ENCODE data around the gene RUBCNL. TPM values are rescaled to one million over a fixed set of nuclear protein-coding genes. Genes with fewer than 3 reads are reported as not detected.

The RUBCNL gene
- total RNA-seq, 6 donors from 2014 or later, result 1.8 to 5.4 (median 5.0) TPM

- no peak overlapping the region for H3K27ac ChIP-seq
- DNase-seq (no peak), ATAC-seq (ENCODE audit: low FRiP score in 2 of 2) (no peak)
- TF ChIP-seq POLR2A (IDR thresholded peaks at IDR 0.05) (no peak), POLR2AphosphoS5 (IDR thresholded peaks at IDR 0.05) (no peak), EP300 (IDR thresholded peaks at IDR 0.05) (no peak)
- H3K4me3 ChIP-seq, result no peak overlapping the region
- H3K27me3 ChIP-seq, result no peaks in the 10 kb centered on the region
- H3K36me3 ChIP-seq, result no peaks in the 10 kb centered on the region
- no peaks in the 10 kb centered on the region for H3K4me1 ChIP-seq
- H3K9me3 ChIP-seq, result no peaks in the 10 kb centered on the region
- WGBS, 2 donors, result 91 to 93% methylated on average over 7 of the region's 7 CpGs
Observed at GRCh38 chr13:46329624-46330023, 57.4 kb downstream of the RUBCNL start.

- Histone ChIP-seq H3K4me3 (no peak overlapping the region), H3K27me3 (no peaks in the 10 kb centered on the region), H3K36me3 (no peaks in the 10 kb centered on the region), H3K4me1 (no peaks in the 10 kb centered on the region), H3K27ac (no peak overlapping the region), H3K9me3 (no peaks in the 10 kb centered on the region)
- WGBS, 2 donors, result 68 to 69% methylated on average over 1 of the region's 1 CpG
- no peak for ATAC-seq (ENCODE audit: low FRiP score in 2 of 2)
- TF ChIP-seq CTCF (IDR thresholded peaks at IDR 0.05), result no peak
- TF ChIP-seq POLR2AphosphoS5 (IDR thresholded peaks at IDR 0.05), result no peak
- TF ChIP-seq EP300 (IDR thresholded peaks at IDR 0.05), result no peak
- TF ChIP-seq POLR2A (IDR thresholded peaks at IDR 0.05), result no peak
- no peak for DNase-seq
Observed at GRCh38 chr13:46327246-46327645, 59.8 kb downstream of the RUBCNL start.

DNA sequence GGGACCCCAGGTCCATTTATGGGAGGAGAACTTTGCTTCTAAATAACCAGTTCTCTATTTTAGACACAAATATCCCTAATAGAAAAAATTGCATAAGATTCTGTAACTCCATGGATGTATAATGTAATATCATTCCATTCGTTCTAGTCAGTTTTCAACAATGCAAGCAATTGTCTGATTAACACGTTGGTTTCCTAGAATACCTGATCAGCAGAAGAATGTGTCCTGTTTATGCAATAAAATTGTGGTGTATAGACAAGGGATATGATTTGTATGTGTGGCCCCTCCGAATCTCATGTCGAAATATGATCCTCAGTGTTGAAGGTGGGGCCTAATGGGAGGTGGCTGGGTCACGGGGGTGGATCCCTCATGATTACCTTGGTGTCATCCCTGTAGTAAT, 62.1 kb downstream of the RUBCNL start:
- TF ChIP-seq POLR2A (IDR thresholded peaks at IDR 0.05) (no peak), CTCF (IDR thresholded peaks at IDR 0.05) (no peak), EP300 (IDR thresholded peaks at IDR 0.05) (no peak), POLR2AphosphoS5 (IDR thresholded peaks at IDR 0.05) (no peak)
- H3K27ac ChIP-seq, result no peak overlapping the region
- DNase-seq (no peak), ATAC-seq (ENCODE audit: low FRiP score in 2 of 2) (no peak)
- peaks cover 0 to 4% (median 0%) of the 10 kb centered on the region in 4 donors for H3K4me1 ChIP-seq
- WGBS, 2 donors, result 81 to 87% methylated on average over 5 of the region's 5 CpGs
- H3K27me3 ChIP-seq, result no peaks in the 10 kb centered on the region
- H3K9me3 ChIP-seq, result no peaks in the 10 kb centered on the region
- H3K36me3 ChIP-seq, result no peaks in the 10 kb centered on the region
- no peak overlapping the region for H3K4me3 ChIP-seq

- no peaks in the 10 kb centered on the region for H3K27me3 ChIP-seq
- no peak overlapping the region for H3K4me3 ChIP-seq
- H3K27ac ChIP-seq, result peak overlapping the region in 3 of 4 donors; percentile 17 to 57 (median 38)
- peak; percentile 68 to 85 for ATAC-seq (ENCODE audit: low FRiP score in 2 of 2)
- H3K36me3 ChIP-seq, result no peaks in the 10 kb centered on the region
- no peaks in the 10 kb centered on the region for H3K9me3 ChIP-seq
- TF ChIP-seq CTCF (IDR thresholded peaks at IDR 0.05) (peak; percentile 45 to 64 (median 58)), EP300 (IDR thresholded peaks at IDR 0.05) (no peak)
- DNase-seq, result peak in 1 of 2 donors; percentile 65
- 53 to 61% methylated on average over 16 to 17 of the region's 17 CpGs for WGBS, 2 donors
- peaks cover 0 to 4% (median 0%) of the 10 kb centered on the region in 4 donors for H3K4me1 ChIP-seq
Observed at GRCh38 chr13:46321494-46322225, 65.4 kb downstream of the RUBCNL start.

DNA sequence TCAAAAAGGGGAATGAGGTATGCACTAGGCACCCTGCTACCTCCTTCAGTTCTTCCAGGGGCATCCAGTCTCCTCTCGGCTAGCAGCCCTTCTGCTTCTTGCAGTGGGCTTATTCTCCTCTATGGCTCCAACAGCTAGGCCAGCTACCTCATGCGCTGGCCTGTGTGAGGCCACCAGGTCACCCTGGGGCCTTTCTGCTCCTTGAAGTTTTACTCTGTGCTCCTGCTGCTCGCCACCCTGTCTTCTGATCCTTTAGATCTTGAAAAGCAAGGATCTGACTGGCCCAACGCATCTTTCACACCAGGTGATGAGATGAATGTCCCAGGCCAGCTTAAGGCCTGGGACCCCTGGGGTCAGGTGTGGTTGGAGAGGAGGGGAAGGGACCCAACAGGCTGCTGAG, 66.2 kb downstream of the RUBCNL start:
- H3K27ac ChIP-seq, result peak overlapping the region in 2 of 4 donors; percentile 17 to 57
- peaks cover 0 to 4% (median 0%) of the 10 kb centered on the region in 4 donors for H3K4me1 ChIP-seq
- no peaks in the 10 kb centered on the region for H3K36me3 ChIP-seq
- ATAC-seq (ENCODE audit: low FRiP score in 2 of 2) (peak; percentile 18 to 63), DNase-seq (no peak)
- WGBS, 2 donors, result 71 to 92% methylated on average over 4 of the region's 4 CpGs
- TF ChIP-seq EP300 (IDR thresholded peaks at IDR 0.05) (no peak), CTCF (IDR thresholded peaks at IDR 0.05) (no peak), POLR2A (IDR thresholded peaks at IDR 0.05) (no peak), POLR2AphosphoS5 (IDR thresholded peaks at IDR 0.05) (no peak)
- H3K9me3 ChIP-seq, result no peaks in the 10 kb centered on the region
- no peak overlapping the region for H3K4me3 ChIP-seq
- no peaks in the 10 kb centered on the region for H3K27me3 ChIP-seq
